Measurements from ENCODE around the gene U2AF1L4.
A peak's percentile ranks its signal among the peaks of the same experiment; 100 is the strongest.

The U2AF1L4 gene

DNA sequence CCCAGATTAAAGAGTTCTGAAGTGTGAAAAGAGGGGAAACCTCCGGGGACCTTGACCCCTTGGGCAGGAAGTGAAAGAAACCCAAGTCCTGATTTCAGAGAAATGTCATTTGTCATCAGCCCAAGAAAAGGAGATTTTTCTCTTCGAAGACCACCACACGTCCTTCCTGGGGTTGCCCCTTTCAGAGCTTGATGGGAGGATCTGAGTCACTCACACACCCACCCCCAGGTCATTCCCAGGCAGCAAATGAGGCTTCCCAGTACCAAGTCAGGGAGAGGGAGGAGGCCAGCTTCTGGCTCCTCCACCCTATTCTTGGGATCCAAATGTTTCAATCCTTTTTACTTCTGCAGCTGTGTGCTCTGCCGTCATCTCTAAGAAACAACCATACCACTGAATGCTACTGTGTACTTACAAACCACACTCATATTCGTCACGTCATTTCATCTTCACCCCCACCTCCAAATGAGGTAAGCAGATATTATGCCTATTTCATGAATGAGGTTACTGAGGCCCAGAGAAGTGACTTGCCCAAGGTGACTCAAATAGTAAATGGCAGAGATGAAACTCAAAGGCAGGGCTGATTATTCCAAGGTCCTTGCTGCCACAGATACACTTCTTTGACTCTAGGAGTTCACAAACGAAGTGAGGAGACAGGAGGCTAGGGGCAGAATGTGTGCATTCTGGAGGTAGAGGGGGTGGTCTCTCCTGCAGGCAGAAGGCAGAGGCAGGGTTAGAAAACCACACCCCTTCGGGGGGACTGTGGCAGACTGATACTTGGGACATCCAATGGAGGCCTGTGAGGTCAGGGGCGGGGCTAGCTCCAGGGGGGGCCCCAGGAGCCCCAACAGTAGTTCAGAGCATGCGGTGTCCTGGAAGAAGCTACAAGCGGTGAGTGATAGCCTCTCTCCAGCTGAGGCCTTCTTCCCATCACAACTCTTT is 32.4 kb downstream of the U2AF1L4 start:
- peak overlapping the region; percentile 88 for H3K4me3 Mint-ChIP-seq
- H3K9me3 Mint-ChIP-seq: no peaks in the 10 kb centered on the region
- peaks cover 57% of the 10 kb centered on the region for H3K4me1 Mint-ChIP-seq (ENCODE audit: low read depth)
- no peaks in the 10 kb centered on the region for H3K27me3 Mint-ChIP-seq
- peak; percentile 87 for DNase-seq
- peaks cover 46% of the 10 kb centered on the region for H3K36me3 Mint-ChIP-seq (ENCODE audit: low read depth)
- H3K27ac Mint-ChIP-seq: peak overlapping the region; percentile 99

DNA sequence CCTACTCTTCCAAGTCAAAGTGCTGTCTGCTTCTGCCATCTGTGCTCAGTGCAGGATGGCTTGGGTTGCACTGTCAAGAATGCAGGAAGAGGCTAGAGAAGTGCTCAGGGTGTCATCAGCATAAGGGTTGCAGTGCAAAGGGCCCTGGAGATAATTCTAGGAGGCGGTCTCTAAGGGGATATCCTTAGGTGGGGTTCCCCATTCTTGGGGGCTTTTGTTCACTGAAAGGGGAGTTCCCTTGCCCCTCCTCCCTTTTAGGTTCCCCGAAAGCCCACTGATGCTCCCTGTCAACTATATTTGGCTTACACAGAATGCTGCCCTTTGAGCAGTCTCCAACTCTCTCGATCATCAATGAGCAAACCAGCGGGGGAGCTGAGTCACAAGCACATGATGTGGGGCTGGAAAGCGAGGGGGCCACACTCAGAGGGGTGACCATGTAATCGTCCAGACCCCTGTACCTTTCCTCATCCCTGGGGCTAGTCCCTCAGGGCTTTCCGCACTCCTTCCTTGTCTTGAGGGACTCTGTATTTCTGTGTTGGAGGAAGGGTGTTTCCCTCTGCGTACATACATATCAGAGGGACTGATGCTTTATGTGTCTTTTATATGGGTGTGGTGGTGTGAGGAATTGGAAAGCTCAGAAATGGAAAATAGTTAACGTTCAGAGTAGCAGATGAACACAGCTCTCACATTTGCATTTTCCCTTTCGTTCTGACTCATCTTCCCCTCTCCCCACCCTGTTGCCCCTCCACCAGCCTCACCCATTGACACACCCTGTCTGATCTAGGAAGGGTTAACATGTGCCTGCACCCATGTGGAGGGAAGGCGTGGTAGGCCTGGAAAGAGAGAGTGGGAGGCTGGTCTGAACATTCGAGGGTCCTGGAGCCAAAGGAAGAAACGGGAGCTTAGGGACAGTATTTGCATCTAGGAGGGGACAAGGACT is 34.2 kb downstream of the U2AF1L4 start:
- Mint-ChIP-seq H3K36me3 (ENCODE audit: low read depth) (peaks cover 34% of the 10 kb centered on the region), H3K4me3 (peak overlapping the region; percentile 66), H3K9me3 (no peaks in the 10 kb centered on the region), H3K27ac (peak overlapping the region; percentile 99), H3K4me1 (ENCODE audit: low read depth) (peaks cover 52% of the 10 kb centered on the region), H3K27me3 (no peaks in the 10 kb centered on the region)
- DNase-seq: peak; percentile 81

DNA sequence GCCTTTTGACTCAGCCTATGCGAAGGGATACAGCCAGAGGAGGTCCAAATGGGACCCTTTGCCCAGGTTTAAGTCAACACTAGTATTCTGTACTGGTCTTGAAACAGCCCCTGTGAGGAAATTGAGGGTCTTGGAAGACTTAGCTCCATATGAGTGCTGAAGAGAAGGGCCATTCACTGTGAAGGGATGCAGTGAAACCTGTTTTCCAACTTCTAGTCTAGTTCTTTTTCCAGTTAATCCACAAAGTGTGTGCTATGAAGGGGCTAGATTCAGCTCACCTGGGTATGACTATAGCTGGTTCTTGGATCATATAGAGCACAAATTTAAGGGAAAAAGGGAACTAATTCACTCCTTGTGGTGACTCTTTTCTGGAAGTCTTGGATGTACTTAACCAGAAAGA is 36.8 kb downstream of the U2AF1L4 start:
- Mint-ChIP-seq H3K4me3 (no peak overlapping the region), H3K9me3 (no peaks in the 10 kb centered on the region), H3K27me3 (no peaks in the 10 kb centered on the region), H3K4me1 (ENCODE audit: low read depth) (peaks cover 44% of the 10 kb centered on the region), H3K27ac (no peak overlapping the region), H3K36me3 (ENCODE audit: low read depth) (peaks cover 8% of the 10 kb centered on the region)
- no peak for DNase-seq

DNA sequence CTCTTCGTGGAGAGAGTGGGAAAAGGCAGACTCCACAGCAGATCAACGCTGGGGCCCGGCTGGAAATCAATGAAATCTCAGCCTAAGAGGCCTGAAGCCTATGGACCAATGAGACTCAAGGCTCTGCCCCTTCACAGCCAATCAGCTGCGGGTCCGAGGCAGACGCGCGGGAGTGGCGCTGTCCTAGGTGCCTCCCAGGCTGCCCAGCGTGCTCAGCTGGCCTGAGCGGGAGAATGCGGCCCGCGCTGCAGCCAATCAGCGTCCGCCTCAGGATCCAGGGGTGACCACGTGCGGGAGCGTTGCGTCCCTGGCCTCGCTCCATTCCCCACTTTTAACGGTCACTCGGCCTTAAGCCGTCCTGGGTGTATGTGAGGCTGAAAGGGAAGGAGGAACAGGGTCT is 41.0 kb downstream of the U2AF1L4 start, which contains the start of gene ZBTB32:
ZBTB32 (plus strand) TSS at position 341 of the 400 bp plus-strand sequence. CDS start 10,069 bp downstream, outside the sequence.
- no peak for DNase-seq
- no peaks in the 10 kb centered on the region for H3K9me3 Mint-ChIP-seq
- no peak within 1 kb of the TSS for H3K4me3 Mint-ChIP-seq

DNA sequence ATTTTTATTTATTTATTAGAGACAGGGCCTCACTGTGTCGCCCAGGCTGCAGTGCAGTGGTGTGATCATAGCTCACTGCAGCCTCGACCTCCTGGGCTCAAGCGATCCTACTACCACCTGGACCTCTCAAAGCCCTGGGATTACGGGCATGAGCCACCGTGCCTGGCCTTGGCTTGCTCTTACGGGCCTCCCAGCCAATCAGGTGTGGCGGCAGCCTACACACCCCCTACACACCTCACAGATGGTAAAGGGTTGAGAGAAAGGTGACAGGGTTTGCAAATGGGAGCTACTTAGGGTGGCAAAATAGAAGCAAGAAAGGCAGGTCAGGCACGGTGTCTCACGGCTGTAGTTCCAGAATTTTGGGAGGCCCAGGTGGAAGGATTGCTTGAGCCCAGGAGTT is 41.9 kb downstream of the U2AF1L4 start:
- DNase-seq: no peak
- Mint-ChIP-seq H3K36me3 (ENCODE audit: low read depth) (peaks cover 2% of the 10 kb centered on the region), H3K27ac (no peak overlapping the region), H3K27me3 (no peaks in the 10 kb centered on the region), H3K4me1 (ENCODE audit: low read depth) (peaks cover 11% of the 10 kb centered on the region), H3K4me3 (no peak overlapping the region), H3K9me3 (no peaks in the 10 kb centered on the region)

More for the DNA sequence above, 41.0 kb downstream of the U2AF1L4 start, which contains the start of gene ZBTB32:
- Mint-ChIP-seq H3K27ac (no peak within 1 kb of the TSS), H3K27me3 (no peaks in the 10 kb centered on the region), H3K4me1 (ENCODE audit: low read depth) (peaks cover 17% of the 10 kb centered on the region), H3K36me3 (ENCODE audit: low read depth) (peaks cover 3% of the 10 kb centered on the region)

DNA sequence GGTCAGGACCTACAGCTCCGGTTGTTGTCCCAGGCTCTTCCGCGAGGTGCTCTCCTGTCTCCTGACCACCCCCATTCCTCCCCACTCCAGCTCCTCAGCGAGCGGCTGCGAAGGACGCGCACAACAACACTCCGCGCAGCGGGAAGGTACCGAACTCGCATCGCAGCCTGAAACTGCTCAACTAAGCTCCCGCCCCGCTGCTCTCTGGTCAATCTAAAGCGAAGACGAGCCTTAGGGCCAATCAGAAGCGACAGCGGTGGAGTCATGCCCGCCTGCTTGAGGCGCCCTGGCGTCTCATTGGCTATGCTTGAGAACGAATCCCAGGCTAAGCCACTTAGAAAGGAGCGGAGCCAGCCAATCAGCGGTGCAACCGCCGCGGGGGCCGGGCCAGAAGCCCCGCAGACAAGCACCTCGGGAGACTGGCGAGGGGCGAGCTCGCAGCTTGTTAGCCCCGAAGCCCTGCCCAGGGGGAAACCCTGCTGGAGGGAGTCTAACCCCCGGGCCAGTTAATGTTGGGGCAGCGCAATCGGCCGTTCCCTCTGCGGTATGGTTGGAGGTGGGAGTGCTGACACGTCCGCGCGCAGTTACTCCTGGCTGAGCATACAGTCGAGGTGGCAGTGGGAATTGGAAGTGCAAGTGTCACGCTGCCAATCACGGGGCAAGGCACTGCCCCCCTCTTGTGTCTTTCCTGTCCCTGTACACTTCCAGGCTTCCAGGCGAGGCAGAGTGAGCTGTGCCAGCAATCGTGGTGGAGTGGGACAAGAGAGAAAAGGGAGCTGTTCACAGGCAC is 42.8 kb downstream of the U2AF1L4 start:
- Mint-ChIP-seq H3K36me3 (ENCODE audit: low read depth) (peaks cover 2% of the 10 kb centered on the region), H3K27me3 (no peaks in the 10 kb centered on the region), H3K4me1 (ENCODE audit: low read depth) (peaks cover 8% of the 10 kb centered on the region), H3K4me3 (peak overlapping the region; percentile 88), H3K9me3 (no peaks in the 10 kb centered on the region), H3K27ac (peak overlapping the region; percentile 90)
- DNase-seq: peak; percentile 90

DNA sequence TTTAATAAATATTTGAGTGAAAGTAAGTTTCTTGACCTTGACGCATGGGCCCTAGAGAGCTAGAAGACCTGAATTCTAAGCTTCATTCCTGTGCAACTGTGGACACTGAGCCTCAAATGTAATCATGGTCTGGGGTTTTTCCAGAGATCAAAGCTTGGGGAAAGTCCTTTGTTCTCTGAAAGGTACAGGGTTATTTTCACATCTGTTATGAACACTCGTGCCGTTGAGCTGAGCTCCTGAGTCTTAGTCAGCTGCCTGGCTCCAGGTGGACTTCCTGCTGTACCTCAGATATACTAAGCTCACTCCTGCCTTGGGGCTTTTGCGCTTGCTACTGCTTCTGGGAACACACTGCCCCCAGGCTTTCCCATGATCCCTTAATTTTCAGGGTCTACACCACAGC is 48.4 kb downstream of the U2AF1L4 start:
- Mint-ChIP-seq H3K9me3 (no peaks in the 10 kb centered on the region), H3K36me3 (ENCODE audit: low read depth) (no peaks in the 10 kb centered on the region), H3K27me3 (no peaks in the 10 kb centered on the region), H3K4me1 (ENCODE audit: low read depth) (peaks cover 21% of the 10 kb centered on the region), H3K27ac (peak overlapping the region; percentile 55), H3K4me3 (no peak overlapping the region)
- DNase-seq: no peak

DNA sequence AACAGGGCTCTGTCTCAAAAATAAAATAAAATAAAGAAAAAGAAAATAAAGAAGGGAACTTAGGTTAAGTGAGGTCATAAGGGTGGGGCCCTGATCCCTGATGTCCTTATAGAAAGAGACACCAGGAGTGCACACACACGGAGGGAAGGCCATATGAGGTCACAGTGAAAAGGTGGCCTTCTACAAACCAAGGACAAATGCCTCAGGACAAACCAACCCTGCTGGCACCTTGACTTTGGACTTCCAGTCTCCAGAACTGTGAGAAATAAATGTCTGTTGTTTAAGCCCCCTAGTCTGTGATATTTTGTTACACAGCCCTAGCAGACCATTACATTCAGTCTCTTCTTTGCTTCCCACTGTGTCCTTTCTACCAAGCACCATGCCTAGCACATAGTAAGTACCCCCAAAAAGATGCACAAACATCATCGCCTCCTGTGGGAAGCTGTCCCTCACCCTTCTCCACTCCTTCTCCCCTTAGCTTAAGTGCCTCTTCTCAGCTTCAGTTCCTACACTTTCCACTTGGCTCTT is 49.3 kb downstream of the U2AF1L4 start:
- Mint-ChIP-seq H3K36me3 (ENCODE audit: low read depth) (no peaks in the 10 kb centered on the region), H3K27me3 (no peaks in the 10 kb centered on the region), H3K4me3 (no peak overlapping the region), H3K4me1 (ENCODE audit: low read depth) (peaks cover 21% of the 10 kb centered on the region), H3K27ac (no peak overlapping the region), H3K9me3 (no peaks in the 10 kb centered on the region)
- DNase-seq: no peak

DNA sequence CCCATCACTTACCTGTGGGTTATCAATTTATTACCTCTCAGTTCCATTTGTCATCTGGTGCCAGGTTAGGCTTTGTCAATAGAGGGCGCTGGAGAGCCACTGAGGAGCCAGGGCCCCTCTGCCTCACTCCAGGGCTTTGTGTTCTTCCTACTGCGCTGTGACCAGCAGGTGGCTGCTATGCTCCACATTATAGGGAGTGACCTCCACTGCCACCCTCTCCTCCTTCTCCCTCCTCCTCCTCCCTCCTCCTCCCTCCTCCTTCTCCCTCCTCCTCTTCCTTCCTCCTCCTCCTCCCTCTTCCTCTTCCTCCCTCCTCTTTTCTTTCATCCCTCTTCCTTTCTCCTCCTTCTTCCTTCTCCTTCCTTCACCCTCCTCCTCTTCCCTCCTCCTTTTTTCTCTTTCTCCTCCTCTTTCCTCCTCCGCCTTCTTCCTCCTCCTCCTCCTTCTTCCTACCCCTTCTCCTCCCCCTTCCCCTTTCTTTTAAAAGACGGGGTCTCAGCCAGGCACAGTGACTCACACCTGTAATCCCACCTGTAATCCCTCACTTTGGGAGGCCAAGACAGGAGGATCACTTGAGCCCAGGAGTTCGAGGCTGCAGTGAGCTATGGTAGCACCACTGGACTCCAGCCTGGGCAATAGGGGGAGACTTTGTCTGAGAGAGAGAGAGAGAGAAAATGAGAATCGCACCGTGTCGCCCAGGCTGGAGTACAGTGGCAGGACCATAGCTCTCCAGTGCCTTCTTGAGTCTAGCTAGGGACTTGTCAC is 51.2 kb downstream of the U2AF1L4 start:
- Mint-ChIP-seq H3K4me1 (ENCODE audit: low read depth) (peaks cover 21% of the 10 kb centered on the region), H3K36me3 (ENCODE audit: low read depth) (no peaks in the 10 kb centered on the region), H3K9me3 (no peaks in the 10 kb centered on the region), H3K4me3 (no peak overlapping the region), H3K27me3 (peaks cover 4% of the 10 kb centered on the region), H3K27ac (peak overlapping the region; percentile 52)
- peak; percentile 90 for DNase-seq

DNA sequence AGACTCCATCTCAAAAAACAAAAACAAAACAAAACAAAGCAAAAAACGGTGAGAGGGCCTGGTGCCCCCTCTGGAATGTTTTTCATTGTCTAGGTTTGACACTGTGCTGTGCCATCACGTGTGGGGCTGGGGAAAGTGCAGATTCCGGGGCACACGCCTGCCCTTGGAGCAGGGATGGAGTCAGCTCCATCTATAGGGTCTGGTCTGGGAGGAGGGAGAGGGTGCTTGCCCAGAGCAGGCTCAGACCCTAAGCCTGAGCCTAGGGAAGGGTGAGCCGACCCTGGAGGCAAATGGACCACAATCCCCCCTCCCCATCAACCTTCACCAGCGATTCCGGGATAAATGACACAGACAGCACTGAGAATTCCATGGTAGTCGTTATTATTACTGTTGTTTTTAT is 51.8 kb downstream of the U2AF1L4 start:
- H3K36me3 Mint-ChIP-seq (ENCODE audit: low read depth): no peaks in the 10 kb centered on the region
- H3K27me3 Mint-ChIP-seq: peaks cover 4% of the 10 kb centered on the region
- H3K4me3 Mint-ChIP-seq: no peak overlapping the region
- DNase-seq: no peak
- H3K9me3 Mint-ChIP-seq: no peaks in the 10 kb centered on the region
- H3K4me1 Mint-ChIP-seq (ENCODE audit: low read depth): peaks cover 21% of the 10 kb centered on the region
- H3K27ac Mint-ChIP-seq: no peak overlapping the region

Data from activated T-cell treated with anti-CD3 and anti-CD28 coated beads, Interleukin-2, amount 50 U/mL, for 24 hours (primary cell).